A549 (cell line): ENCODE results near the gene RFC1. TPM values are rescaled to one million over a fixed set of nuclear protein-coding genes. Genes with fewer than 3 reads are reported as not detected.

Source experiments
- ATAC-seq, 2 experiments: fragments of 200-7000 bp in 1 of 2; fragments of >200 bp in 1 of 2; cut with Nextera tagmentation in 1 of 2; cut with Tn5 transposase in 1 of 2; 3 replicates each; pipeline versions ENCODE4 v1.8.0 to v1.9.1; 2018 to 2020; ENCODE audit warnings: mild to moderate bottlenecking in 1 of 2, moderate library complexity in 1 of 2
- CTCF ChIA-PET: fragments of 300-600 bp; sonication (Branson Sonifier 250); formaldehyde crosslinking; extraction: SDS; loops from one replicate; lab custom pipeline; 2021; ENCODE audit warnings: antibody characterized with exemption, inconsistent platforms; lab: Yijun Ruan, JAX
- POLR2A ChIA-PET: fragments of 350-600 bp; formaldehyde crosslinking; extraction: SDS; loops from one replicate; lab custom pipeline; 2021; ENCODE audit warnings: antibody characterized with exemption, inconsistent platforms; lab: Yijun Ruan, JAX
- DNase-seq, 2 experiments: peaks; one replicate each; pipeline versions ENCODE4 v3.0.0 to v3.0.0-alpha.2; 2011 to 2016; ENCODE audit warnings: low read depth in 1 of 2, low spot score in 1 of 2
- FAIRE-seq: peaks from 2 replicates; lab custom pipeline; 2011; peaks lifted over from hg19 to GRCh38; lab: Jason Lieb, UNC
- H3K27ac ChIP-seq, 2 experiments: fragments of >200 bp; sonication (Bioruptor Twin); formaldehyde crosslinking; 3 replicates each; pipeline ENCODE4 v1.5.1; 2016 to 2017
- H3K4me1 ChIP-seq: fragments of >200 bp; sonication (Bioruptor Twin); formaldehyde crosslinking; 3 replicates; pipeline ENCODE4 v1.6.1; 2016
- H3K4me2 ChIP-seq: fragments of >200 bp; sonication (Bioruptor Twin); formaldehyde crosslinking; 3 replicates; pipeline ENCODE4 v1.6.1; 2016
- H3K4me3 ChIP-seq: fragments of >200 bp; sonication (Bioruptor Twin); formaldehyde crosslinking; 3 replicates; pipeline ENCODE4 v1.5.1; 2016
- H3K9me3 ChIP-seq: fragments of >200 bp; sonication (Bioruptor Twin); formaldehyde crosslinking; 3 replicates; pipeline ENCODE4 v1.6.1; 2016
- BHLHE40 ChIP-seq: IDR thresholded peaks from 2 replicates; pipeline ENCODE4 v1.6.1; 2012; ENCODE audit warnings: low read depth, low read length, inconsistent platforms
- CBX8 ChIP-seq: fragments of 200-600 bp; sonication (generic); IDR thresholded peaks from 2 replicates; pipeline ENCODE4 v1.6.1; 2016
- CEBPB ChIP-seq, 2 experiments: fragments of >200 bp in 1 of 2; sonication (Bioruptor Twin) in 1 of 2; formaldehyde crosslinking in 1 of 2; IDR thresholded peaks; 2 replicates each; pipeline ENCODE4 v1.6.1; 2012 to 2016
- CHD2 ChIP-seq: fragments of 150-350 bp; IDR thresholded peaks from 2 replicates; pipeline ENCODE4 v1.6.1; 2014; ENCODE audit warnings: low read length; ENCODE audit not compliant: partially characterized antibody
- E2F6 ChIP-seq: IDR thresholded peaks from 2 replicates; pipeline ENCODE4 v1.6.1; 2012; ENCODE audit warnings: low read depth, borderline replicate concordance
- FOSL2 ChIP-seq, 2 experiments: fragments of 450-650 bp in 1 of 2; fragments of >200 bp in 1 of 2; sonication (Bioruptor Twin) in 1 of 2; formaldehyde crosslinking; IDR thresholded peaks; 2 replicates each; pipeline versions ENCODE4 v1.5.0 to v1.6.1; 2016 to 2020; ENCODE audit warnings: mild to moderate bottlenecking in 1 of 2, moderate library complexity in 1 of 2
- HDAC2 ChIP-seq: fragments of 200-600 bp; sonication (generic); IDR thresholded peaks from 2 replicates; pipeline ENCODE4 v1.6.1; 2016
- HEYL ChIP-seq: fragments of 250-450 bp; sonication (Bioruptor Pico); IDR thresholded peaks from 2 replicates; pipeline ENCODE4 v1.8.0; 2021; ENCODE audit warnings: mild to moderate bottlenecking, moderate library complexity
- HOXB13 ChIP-seq: fragments of 250-450 bp; sonication (Bioruptor Pico); IDR thresholded peaks from 2 replicates; pipeline ENCODE4 v1.5.0; 2020; ENCODE audit warnings: low read depth, mild to moderate bottlenecking, moderate library complexity
- HOXB5 ChIP-seq: fragments of 250-450 bp; sonication (Bioruptor Pico); IDR thresholded peaks from 2 replicates; pipeline ENCODE4 v1.5.0; 2020; ENCODE audit warnings: mild to moderate bottlenecking, moderate library complexity
- JUN ChIP-seq, 2 experiments: fragments of >200 bp; sonication (Bioruptor Twin); formaldehyde crosslinking; IDR thresholded peaks; 2 replicates in 1 of 2; 3 replicates in 1 of 2; pipeline ENCODE4 v1.6.1; 2016 to 2017
- JUNB ChIP-seq: fragments of >200 bp; sonication (Bioruptor Twin); formaldehyde crosslinking; IDR thresholded peaks from 2 replicates; pipeline ENCODE4 v1.6.1; 2016
- MYC ChIP-seq: IDR thresholded peaks from 2 replicates; pipeline ENCODE4 v1.6.1; 2012; ENCODE audit warnings: mild to moderate bottlenecking, inconsistent platforms, low read length, improper control_type of control experiment, borderline replicate concordance
- NPAS2 ChIP-seq: fragments of 250-450 bp; sonication (Bioruptor Pico); IDR thresholded peaks from 2 replicates; pipeline ENCODE4 v1.8.0; 2022; ENCODE audit warnings: mild to moderate bottlenecking, moderate library complexity, borderline replicate concordance
- PHF8 ChIP-seq: fragments of 200-600 bp; sonication (generic); IDR thresholded peaks from 2 replicates; pipeline ENCODE4 v1.6.1; 2016; ENCODE audit warnings: low read depth, mild to moderate bottlenecking, antibody characterized with exemption, moderate library complexity, borderline replicate concordance
- POLR2A ChIP-seq: IDR thresholded peaks from 2 replicates; pipeline ENCODE4 v1.6.1; 2012; ENCODE audit warnings: mild to moderate bottlenecking, low read length
- SREBF2 ChIP-seq: fragments of 450-650 bp; IDR thresholded peaks from 2 replicates; pipeline ENCODE4 v1.6.1; 2014; ENCODE audit warnings: mild to moderate bottlenecking, moderate library complexity
- TP53 ChIP-seq: fragments of 250-450 bp; sonication (Bioruptor Pico); IDR thresholded peaks from 2 replicates; pipeline ENCODE4 v1.5.0; 2021; ENCODE audit warnings: mild to moderate bottlenecking, moderate library complexity
- ZNF302 ChIP-seq: fragments of 250-450 bp; sonication (Bioruptor Pico); IDR thresholded peaks from 2 replicates; pipeline ENCODE4 v1.9.0; 2021; ENCODE audit warnings: inconsistent platforms, mild to moderate bottlenecking, moderate library complexity
- WGBS: methylation state at CpG from one replicate; pipeline ENCODE4 v1.1.6; 2017; ENCODE audit errors: missing lambda C conversion rate; 5-methylcytosine and 5-hydroxymethylcytosine counted together
- polyA plus RNA-seq, 4 experiments: library from polyadenylated mRNA; depleted of rRNA in 3 of 4; stranded (reverse); fragments of >200 nt; fragmentation: RNase III in 1 of 4; extraction: RNeasy Plus Mini Kit Qiagen cat#74134 plus additional on column Dnase treatment in 1 of 4; gene quantifications; 2 replicates in 3 of 4; 3 replicates in 1 of 4; pipeline ENCODE4 v1.2.3, GENCODE V29; 2011 to 2017
- TF ChIP-seq, protein P1 (sequence below): fragments of 250-450 bp; sonication (Bioruptor Pico); IDR thresholded peaks from 2 replicates; pipeline ENCODE4 v1.5.0; 2020; ENCODE audit warnings: low read depth, mild to moderate bottlenecking, moderate library complexity
- TF ChIP-seq, protein P2 (sequence below): IDR thresholded peaks from 2 replicates; pipeline ENCODE4 v1.6.1; 2012
- TF ChIP-seq, protein P3 (sequence below): fragments of >200 bp; sonication (Bioruptor Twin); formaldehyde crosslinking; IDR thresholded peaks from 3 replicates; pipeline ENCODE4 v1.6.1; 2016

The RFC1 gene
- polyA plus RNA-seq, 2 of the 4 experiments (the other 2 are of a cell fraction) = 24.5 to 46.5 TPM

DNA sequence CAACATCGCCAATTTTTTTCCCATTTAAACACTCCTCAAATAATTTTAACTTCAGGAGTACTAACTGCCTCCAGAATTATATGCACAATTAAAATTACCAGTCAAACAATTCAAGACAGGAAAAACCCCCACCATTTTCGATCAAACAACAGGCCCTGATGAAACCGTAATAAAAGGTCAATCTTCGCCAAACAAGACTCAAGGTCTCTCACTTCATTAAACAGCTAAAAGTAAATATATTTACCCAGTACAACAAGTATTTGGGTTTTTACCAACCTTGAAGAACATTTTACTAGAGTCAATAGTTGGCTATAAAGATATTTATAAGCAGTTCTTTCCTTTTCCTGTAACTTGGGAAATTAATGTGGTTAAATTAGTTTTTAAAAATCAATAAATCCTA is 28.3 kb downstream of the RFC1 start:
- TF ChIP-seq TP53 (no peak), CEBPB (IDR thresholded peaks at IDR 0.05) (no peak)
- Histone ChIP-seq H3K4me3 (no peak overlapping the region), H3K4me2 (no peak overlapping the region), H3K4me1 (peaks cover 12% of the 10 kb centered on the region; the same call in 1 of the 3 replicates), H3K27ac (no peak overlapping the region), H3K9me3 (no peaks in the 10 kb centered on the region)
- ChIA-PET POLR2A (no interaction called here), CTCF (no interaction called here)
- FAIRE-seq (no peak), ATAC-seq (no peak), DNase-seq (no peak)
- 83% methylated on average over 4 of the region's 4 CpGs for WGBS

- DNase-seq (no peak), FAIRE-seq (no peak), ATAC-seq (no peak)
- Histone ChIP-seq H3K4me2 (no peak overlapping the region), H3K4me3 (no peak overlapping the region), H3K4me1 (no peaks in the 10 kb centered on the region), H3K27ac (no peak overlapping the region), H3K9me3 (no peaks in the 10 kb centered on the region)
- ChIA-PET CTCF (no interaction called here), POLR2A (no interaction called here)
- 85% methylated on average over 4 of the region's 4 CpGs for WGBS
- TF ChIP-seq CBX8 = no peak
- TF ChIP-seq TP53 = no peak
- TF ChIP-seq BHLHE40 = no peak
- no peak for TF ChIP-seq HEYL (CRISPR knock-in tag)
- no peak for TF ChIP-seq FOSL2 (IDR thresholded peaks at IDR 0.05)
- no peak for TF ChIP-seq FOSL2 (CRISPR knock-in tag; IDR thresholded peaks at IDR 0.05)
- TF ChIP-seq E2F6 = no peak
Observed at GRCh38 chr4:39335566-39335965, 30.6 kb downstream of the RFC1 start.

- WGBS = 86% methylated on average over 2 of the region's 2 CpGs
- TF ChIP-seq, protein P1, sequence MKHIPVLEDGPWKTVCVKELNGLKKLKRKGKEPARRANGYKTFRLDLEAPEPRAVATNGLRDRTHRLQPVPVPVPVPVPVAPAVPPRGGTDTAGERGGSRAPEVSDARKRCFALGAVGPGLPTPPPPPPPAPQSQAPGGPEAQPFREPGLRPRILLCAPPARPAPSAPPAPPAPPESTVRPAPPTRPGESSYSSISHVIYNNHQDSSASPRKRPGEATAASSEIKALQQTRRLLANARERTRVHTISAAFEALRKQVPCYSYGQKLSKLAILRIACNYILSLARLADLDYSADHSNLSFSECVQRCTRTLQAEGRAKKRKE (CRISPR knock-in tag) = no peak
- no peak for TF ChIP-seq HOXB13 (CRISPR knock-in tag)
- Histone ChIP-seq H3K4me1 (no peaks in the 10 kb centered on the region), H3K9me3 (no peaks in the 10 kb centered on the region), H3K27ac (no peak overlapping the region), H3K4me3 (no peak overlapping the region), H3K4me2 (no peak overlapping the region)
- FAIRE-seq (no peak), ATAC-seq (no peak), DNase-seq (no peak)
- CTCF ChIA-PET = no interaction called here
- POLR2A ChIA-PET = no interaction called here
Observed at GRCh38 chr4:39331191-39331590, 35.0 kb downstream of the RFC1 start.

DNA sequence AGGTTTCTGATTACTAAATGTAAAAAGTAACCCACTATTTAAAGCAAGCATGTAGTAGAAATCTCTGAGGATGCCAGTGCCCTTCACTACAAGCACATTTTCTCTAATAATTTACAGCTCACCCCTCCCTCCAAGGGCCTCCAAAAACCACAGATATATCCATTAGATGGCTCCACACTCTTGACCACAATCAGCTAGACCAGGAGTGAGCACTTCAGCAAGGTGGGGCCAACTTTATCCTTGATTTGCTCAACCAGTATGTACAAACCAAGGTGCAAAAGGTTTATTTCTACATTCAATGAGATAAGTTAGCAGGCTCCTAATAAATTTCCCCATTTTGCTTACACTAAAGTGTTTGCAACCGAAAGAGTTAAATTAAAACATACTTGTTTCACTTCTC is 35.8 kb downstream of the RFC1 start:
- TF ChIP-seq, protein P2, sequence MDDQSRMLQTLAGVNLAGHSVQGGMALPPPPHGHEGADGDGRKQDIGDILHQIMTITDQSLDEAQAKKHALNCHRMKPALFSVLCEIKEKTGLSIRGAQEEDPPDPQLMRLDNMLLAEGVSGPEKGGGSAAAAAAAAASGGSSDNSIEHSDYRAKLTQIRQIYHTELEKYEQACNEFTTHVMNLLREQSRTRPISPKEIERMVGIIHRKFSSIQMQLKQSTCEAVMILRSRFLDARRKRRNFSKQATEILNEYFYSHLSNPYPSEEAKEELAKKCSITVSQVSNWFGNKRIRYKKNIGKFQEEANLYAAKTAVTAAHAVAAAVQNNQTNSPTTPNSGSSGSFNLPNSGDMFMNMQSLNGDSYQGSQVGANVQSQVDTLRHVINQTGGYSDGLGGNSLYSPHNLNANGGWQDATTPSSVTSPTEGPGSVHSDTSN = no peak
- no peak for TF ChIP-seq HOXB5
- TF ChIP-seq NPAS2 (CRISPR knock-in tag) = no peak
- TF ChIP-seq HDAC2 = no peak
- no peak for TF ChIP-seq PHF8
- no peak for TF ChIP-seq JUN (IDR thresholded peaks at IDR 0.05)
- no peak for TF ChIP-seq BHLHE40
- no peak for TF ChIP-seq CHD2
- TF ChIP-seq JUNB = no peak
- no peak for TF ChIP-seq ZNF302 (CRISPR knock-in tag)
- TF ChIP-seq CBX8 = no peak
- TF ChIP-seq, protein P3, sequence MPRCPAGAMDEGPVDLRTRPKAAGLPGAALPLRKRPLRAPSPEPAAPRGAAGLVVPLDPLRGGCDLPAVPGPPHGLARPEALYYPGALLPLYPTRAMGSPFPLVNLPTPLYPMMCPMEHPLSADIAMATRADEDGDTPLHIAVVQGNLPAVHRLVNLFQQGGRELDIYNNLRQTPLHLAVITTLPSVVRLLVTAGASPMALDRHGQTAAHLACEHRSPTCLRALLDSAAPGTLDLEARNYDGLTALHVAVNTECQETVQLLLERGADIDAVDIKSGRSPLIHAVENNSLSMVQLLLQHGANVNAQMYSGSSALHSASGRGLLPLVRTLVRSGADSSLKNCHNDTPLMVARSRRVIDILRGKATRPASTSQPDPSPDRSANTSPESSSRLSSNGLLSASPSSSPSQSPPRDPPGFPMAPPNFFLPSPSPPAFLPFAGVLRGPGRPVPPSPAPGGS = no peak
- no peak for TF ChIP-seq POLR2A
- TF ChIP-seq SREBF2 = no peak
- TF ChIP-seq MYC = no peak
- FAIRE-seq = no peak
- Histone ChIP-seq H3K4me2 (no peak overlapping the region), H3K4me3 (no peak overlapping the region), H3K9me3 (no peaks in the 10 kb centered on the region), H3K27ac (no peak overlapping the region), H3K4me1 (peaks cover 3% of the 10 kb centered on the region)
- POLR2A ChIA-PET = no interaction called here
- WGBS = 85% methylated on average over 1 of the region's 1 CpG
- DNase-seq = no peak
- CTCF ChIA-PET = no interaction called here
- no peak for ATAC-seq
